T follicular helper cell (primary cell): Measurements from ENCODE around the gene CROCC2.

ENCODE experiments used
- DNase-seq: peaks from one replicate; pipeline ENCODE4 v3.0.0-alpha.2; 2020; ENCODE audit warnings: low read depth

The CROCC2 gene

GRCh38 chr2:240921311-240921994 lies 15.3 kb downstream of the CROCC2 start:
- DNase-seq, result no peak

- no peak for DNase-seq
Observed at GRCh38 chr2:240921995-240922244, 15.8 kb downstream of the CROCC2 start.

- no peak for DNase-seq
Observed at GRCh38 chr2:240922245-240922981, 16.3 kb downstream of the CROCC2 start.

- no peak for DNase-seq
Observed at GRCh38 chr2:240922982-240923537, 16.9 kb downstream of the CROCC2 start.

- DNase-seq, result no peak
Observed at GRCh38 chr2:240925191-240925567, 19.0 kb downstream of the CROCC2 start.

- no peak for DNase-seq
Observed at GRCh38 chr2:240925568-240926515, 19.7 kb downstream of the CROCC2 start.

- no peak for DNase-seq
Observed at GRCh38 chr2:240926516-240927389, 20.6 kb downstream of the CROCC2 start.

- no peak for DNase-seq
Observed at GRCh38 chr2:240927390-240927781, 21.2 kb downstream of the CROCC2 start.

- no peak for DNase-seq
Observed at GRCh38 chr2:240928476-240929363, 22.6 kb downstream of the CROCC2 start.

GRCh38 chr2:240929364-240930095 lies 23.4 kb downstream of the CROCC2 start:
- DNase-seq, result no peak

GRCh38 chr2:240930096-240930630 lies 24.0 kb downstream of the CROCC2 start:
- DNase-seq, result no peak

- no peak for DNase-seq
Observed at GRCh38 chr2:240930631-240931318, 24.6 kb downstream of the CROCC2 start.

GRCh38 chr2:240931319-240931949 lies 25.3 kb downstream of the CROCC2 start:
- DNase-seq, result no peak

GRCh38 chr2:240932001-240932723 lies 26.0 kb downstream of the CROCC2 start:
- DNase-seq, result no peak

GRCh38 chr2:240932724-240933047 lies 26.6 kb downstream of the CROCC2 start:
- DNase-seq, result no peak

- DNase-seq, result no peak
Observed at GRCh38 chr2:240933048-240933965, 27.2 kb downstream of the CROCC2 start.
